Activated T-helper 17 cell treated with anti-CD3 and anti-CD28 coated beads, Interleukin-2, amount 50 U/mL, for 72 hours (primary cell): ENCODE data around the gene SMAD7. TPM values are rescaled to one million over a fixed set of nuclear protein-coding genes. Genes with fewer than 3 reads are reported as not detected.

ENCODE experiments used
- ATAC-seq: fragments of 150-1000 bp; cut with Tn5 transposase; replicated peaks from 2 replicates; pipeline ENCODE4 v1.10.0; 2021; ENCODE audit warnings: mild to moderate bottlenecking, moderate library complexity
- H3K27ac Mint-ChIP-seq: one replicate; pipeline ENCODE4 v1.8.0; 2022; ENCODE audit warnings: mixed read lengths
- H3K27me3 Mint-ChIP-seq: one replicate; pipeline ENCODE4 v1.8.0; 2022; ENCODE audit warnings: mixed read lengths
- H3K36me3 Mint-ChIP-seq: one replicate; pipeline ENCODE4 v1.8.0; 2022; ENCODE audit warnings: low read depth, mild to moderate bottlenecking, mixed read lengths
- H3K4me1 Mint-ChIP-seq: one replicate; pipeline ENCODE4 v1.8.0; 2022; ENCODE audit warnings: mixed read lengths
- H3K4me3 Mint-ChIP-seq: one replicate; pipeline ENCODE4 v1.8.0; 2022; ENCODE audit warnings: mild to moderate bottlenecking, mixed read lengths
- H3K9me3 Mint-ChIP-seq: one replicate; pipeline ENCODE4 v1.8.0; 2022; ENCODE audit warnings: mixed read lengths
- total RNA-seq, 2 donors: library from RNA; stranded (reverse); gene quantifications; one replicate each; pipeline ENCODE4 v1.2.3, GENCODE V29; 2022

Gene SMAD7
- total RNA-seq = 10 to 100 TPM; 23.4 to 40.7 TPM

DNA sequence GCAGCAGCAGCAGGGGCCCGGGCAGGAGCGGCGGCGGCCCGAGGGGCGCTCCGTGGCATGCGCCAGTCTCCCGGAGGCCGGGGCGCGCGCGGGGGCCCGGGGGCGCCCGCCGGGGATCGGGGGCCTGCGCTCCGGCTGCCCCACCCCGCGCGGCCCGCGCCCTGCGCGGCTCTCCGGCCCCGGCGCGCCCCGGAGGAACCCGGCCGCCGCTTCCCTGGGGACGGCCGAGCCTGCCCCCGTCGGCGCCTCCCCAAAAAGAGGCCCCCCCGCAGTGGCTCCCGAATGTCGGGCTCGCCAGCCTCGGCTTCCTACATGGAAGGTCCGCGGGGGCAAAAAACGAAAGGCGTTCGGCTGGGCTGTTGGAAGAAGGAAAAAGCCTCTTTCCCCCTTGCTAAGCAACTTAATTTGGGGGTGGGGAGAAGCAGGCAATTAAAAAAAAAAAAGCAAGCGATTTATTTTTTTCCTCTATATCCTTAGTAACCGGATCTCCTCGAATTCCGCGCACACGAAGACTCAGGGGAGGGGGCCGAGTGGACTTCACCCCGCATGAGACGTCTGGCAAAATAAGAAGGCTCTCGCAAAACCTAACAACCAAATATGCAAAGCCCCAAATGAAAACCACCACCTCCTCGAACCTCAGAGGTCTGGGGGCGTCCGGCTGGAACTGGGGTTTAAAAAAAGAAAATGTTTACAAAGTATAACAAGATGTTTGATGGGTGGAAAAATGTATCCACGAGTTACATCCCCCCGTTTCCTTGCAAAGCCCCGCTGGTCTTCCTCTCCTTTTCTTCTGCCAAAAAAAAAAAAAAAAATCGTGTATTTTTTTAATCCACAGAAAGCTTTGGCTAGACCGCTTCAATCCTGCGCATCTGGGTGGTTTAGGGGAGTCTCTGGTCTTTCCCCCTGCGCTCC is at the start of gene SMAD7:
SMAD7 (minus strand) TSS at position 430 of the 912 bp plus-strand sequence. CDS start 541 bp downstream, outside the sequence.
- H3K4me3 Mint-ChIP-seq = peak within 1 kb of the TSS; percentile 99
- H3K27ac Mint-ChIP-seq = peak within 1 kb of the TSS; percentile 92

DNA sequence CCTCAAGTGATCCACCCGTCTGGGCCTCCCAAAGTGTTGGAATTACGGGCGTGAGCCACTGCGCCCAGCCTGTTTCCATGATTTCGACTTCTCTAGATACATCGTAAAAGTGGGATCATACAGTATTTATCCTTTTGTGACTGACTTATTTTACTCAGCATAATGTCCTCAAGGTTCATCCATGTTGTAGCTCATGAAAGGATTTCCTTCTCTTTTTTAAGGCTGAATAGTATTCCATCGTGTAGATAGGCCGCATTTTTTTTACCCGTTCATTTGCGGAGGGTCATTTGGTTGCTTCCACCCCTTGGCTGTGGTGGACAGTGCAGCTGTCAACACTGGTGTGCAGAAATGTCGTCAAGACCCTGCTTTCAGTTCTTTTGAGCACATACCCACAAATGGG is 48.8 kb upstream of the SMAD7 start:
- peaks cover 3% of the 10 kb centered on the region for H3K4me1 Mint-ChIP-seq
- H3K27me3 Mint-ChIP-seq = no peaks in the 10 kb centered on the region
- no peaks in the 10 kb centered on the region for H3K36me3 Mint-ChIP-seq
- no peaks in the 10 kb centered on the region for H3K9me3 Mint-ChIP-seq
- no peak for ATAC-seq
- H3K4me3 Mint-ChIP-seq = no peak overlapping the region
- H3K27ac Mint-ChIP-seq = no peak overlapping the region

More for the DNA sequence above, at the start of gene SMAD7:
- H3K4me1 Mint-ChIP-seq = peaks cover 28% of the 10 kb centered on the region
- H3K36me3 Mint-ChIP-seq = peaks cover 48% of the 10 kb centered on the region
- H3K9me3 Mint-ChIP-seq = no peaks in the 10 kb centered on the region
- no peaks in the 10 kb centered on the region for H3K27me3 Mint-ChIP-seq
- ATAC-seq = no peak

DNA sequence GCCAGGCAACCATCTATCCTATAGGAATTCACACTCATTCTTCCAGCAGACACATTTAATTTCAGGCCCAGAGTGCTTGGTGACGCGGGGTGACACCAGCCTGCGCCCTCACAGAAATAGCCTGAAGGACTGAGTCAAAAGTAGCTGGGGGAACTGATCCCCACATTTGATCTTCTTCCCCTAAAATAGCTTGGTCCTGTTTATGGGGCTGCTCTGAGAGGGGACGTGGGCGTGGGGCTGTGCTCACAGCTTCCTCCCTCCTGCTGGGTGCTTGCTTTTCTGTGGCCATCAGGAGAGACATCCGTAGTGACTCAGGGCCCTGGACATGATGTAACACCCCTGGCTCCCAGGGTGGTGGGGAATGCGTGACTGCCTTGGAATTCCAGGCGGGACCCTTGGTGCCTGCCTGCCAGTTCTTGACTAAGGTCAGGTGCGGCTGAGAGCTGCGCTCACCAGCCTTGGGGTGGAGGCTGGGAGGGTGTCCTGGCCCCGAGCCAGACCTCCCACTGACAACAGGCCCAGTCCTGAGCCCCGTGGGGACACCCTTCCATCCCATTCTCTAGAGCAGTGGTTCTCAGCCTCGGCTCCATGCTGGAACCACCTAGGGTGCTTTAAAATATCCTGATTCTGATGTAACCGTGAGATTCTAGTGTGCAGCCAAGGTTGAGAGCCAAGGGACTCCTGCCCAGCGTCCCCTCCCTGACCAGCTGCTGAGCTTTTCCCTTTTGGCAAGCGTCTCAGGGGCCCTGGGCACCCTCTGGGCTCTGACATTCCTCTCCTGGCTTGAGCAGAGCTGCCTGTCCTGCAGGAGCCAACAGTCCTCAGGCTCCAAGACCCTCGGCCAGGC is 47.4 kb upstream of the SMAD7 start:
- H3K4me1 Mint-ChIP-seq = peaks cover 3% of the 10 kb centered on the region
- no peaks in the 10 kb centered on the region for H3K9me3 Mint-ChIP-seq
- H3K36me3 Mint-ChIP-seq = no peaks in the 10 kb centered on the region
- no peak for ATAC-seq
- H3K27me3 Mint-ChIP-seq = no peaks in the 10 kb centered on the region
- no peak overlapping the region for H3K4me3 Mint-ChIP-seq
- H3K27ac Mint-ChIP-seq = peak overlapping the region; percentile 66

- ATAC-seq = no peak
- Mint-ChIP-seq H3K27ac (peak overlapping the region; percentile 66), H3K36me3 (no peaks in the 10 kb centered on the region), H3K4me3 (no peak overlapping the region), H3K4me1 (peaks cover 3% of the 10 kb centered on the region), H3K9me3 (no peaks in the 10 kb centered on the region), H3K27me3 (no peaks in the 10 kb centered on the region)
Observed at GRCh38 chr18:48997681-48997984, 46.9 kb upstream of the SMAD7 start.

DNA sequence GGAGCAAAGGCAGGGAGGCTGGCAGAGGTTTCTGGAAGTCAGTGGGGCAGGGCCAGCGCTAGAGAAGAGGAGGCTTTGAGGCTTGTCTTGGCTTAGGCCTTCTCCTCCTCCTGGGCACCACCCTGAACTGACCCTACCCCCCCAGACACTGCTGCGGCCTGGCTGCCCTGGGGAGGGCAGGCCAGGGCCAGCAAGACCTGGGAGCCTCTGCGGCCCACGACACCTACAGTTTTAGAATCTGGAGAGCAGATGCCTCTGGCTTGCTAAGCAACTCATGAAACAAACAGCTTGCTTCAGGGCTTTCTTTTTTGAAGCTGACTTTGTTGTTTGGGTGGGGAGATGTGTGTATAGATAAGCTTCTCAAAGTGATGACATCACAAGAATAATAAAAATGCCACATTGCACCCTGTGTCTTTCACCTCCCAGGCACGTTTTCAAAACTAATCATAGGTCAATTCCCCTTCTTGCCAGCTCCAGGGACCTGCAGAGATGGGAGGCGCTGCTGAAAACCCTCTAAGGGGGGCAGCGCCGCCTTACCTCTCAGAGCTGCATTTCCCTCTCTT is 46.2 kb upstream of the SMAD7 start:
- Mint-ChIP-seq H3K4me1 (peaks cover 3% of the 10 kb centered on the region), H3K9me3 (no peaks in the 10 kb centered on the region), H3K27me3 (no peaks in the 10 kb centered on the region), H3K27ac (peak overlapping the region; percentile 66), H3K4me3 (no peak overlapping the region), H3K36me3 (no peaks in the 10 kb centered on the region)
- peak; percentile 78 for ATAC-seq

- Mint-ChIP-seq H3K4me3 (no peak overlapping the region), H3K36me3 (no peaks in the 10 kb centered on the region)
- no peak for ATAC-seq
Observed at GRCh38 chr18:48996041-48996440, 45.3 kb upstream of the SMAD7 start.

GRCh38 chr18:48994926-48995835 is 44.4 kb upstream of the SMAD7 start:
- H3K27me3 Mint-ChIP-seq = no peaks in the 10 kb centered on the region
- H3K9me3 Mint-ChIP-seq = no peaks in the 10 kb centered on the region
- H3K4me1 Mint-ChIP-seq = peaks cover 3% of the 10 kb centered on the region
- H3K27ac Mint-ChIP-seq = no peak overlapping the region
- H3K4me3 Mint-ChIP-seq = no peak overlapping the region
- no peak for ATAC-seq
- H3K36me3 Mint-ChIP-seq = no peaks in the 10 kb centered on the region

More at GRCh38 chr18:48996041-48996440, 45.3 kb upstream of the SMAD7 start:
- no peaks in the 10 kb centered on the region for H3K27me3 Mint-ChIP-seq
- H3K9me3 Mint-ChIP-seq = no peaks in the 10 kb centered on the region
- H3K27ac Mint-ChIP-seq = no peak overlapping the region
- peaks cover 3% of the 10 kb centered on the region for H3K4me1 Mint-ChIP-seq

DNA sequence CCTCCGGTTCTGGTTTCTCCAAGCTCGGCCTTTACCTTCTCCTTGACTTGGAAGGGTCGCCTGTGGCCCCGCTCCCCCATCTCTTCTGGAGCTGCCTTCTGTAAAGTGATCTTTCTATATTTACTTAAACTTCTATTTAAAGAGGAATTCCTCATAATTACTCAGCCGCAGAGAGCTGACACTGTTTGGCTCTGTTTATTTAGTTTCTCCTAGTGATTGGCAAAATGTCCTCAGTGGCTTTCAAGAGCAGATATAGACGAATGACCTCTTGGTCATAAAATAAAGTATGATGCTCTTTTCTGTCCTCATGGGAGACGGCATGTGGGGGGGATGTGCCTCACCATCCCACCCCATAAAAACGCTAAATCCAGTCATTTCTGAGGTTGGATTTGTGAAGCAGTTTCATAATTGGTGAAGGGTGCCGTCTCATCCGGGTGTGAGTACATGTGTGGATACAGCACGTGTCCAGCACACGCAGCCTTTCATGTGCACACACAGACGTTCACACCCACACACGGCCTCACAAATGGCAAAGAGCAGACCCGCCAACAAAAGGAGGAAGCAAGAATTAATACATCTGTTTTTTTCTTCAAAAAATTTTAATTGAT is 43.4 kb upstream of the SMAD7 start:
- no peaks in the 10 kb centered on the region for H3K27me3 Mint-ChIP-seq
- H3K4me3 Mint-ChIP-seq = no peak overlapping the region
- no peaks in the 10 kb centered on the region for H3K36me3 Mint-ChIP-seq
- no peak for ATAC-seq
- no peaks in the 10 kb centered on the region for H3K9me3 Mint-ChIP-seq
- H3K4me1 Mint-ChIP-seq = peaks cover 3% of the 10 kb centered on the region
- peak overlapping the region; percentile 54 for H3K27ac Mint-ChIP-seq

- H3K9me3 Mint-ChIP-seq = no peaks in the 10 kb centered on the region
- no peak overlapping the region for H3K27ac Mint-ChIP-seq
- H3K36me3 Mint-ChIP-seq = no peaks in the 10 kb centered on the region
- H3K4me1 Mint-ChIP-seq = peaks cover 3% of the 10 kb centered on the region
- no peaks in the 10 kb centered on the region for H3K27me3 Mint-ChIP-seq
- ATAC-seq = no peak
- no peak overlapping the region for H3K4me3 Mint-ChIP-seq
Observed at GRCh38 chr18:48993586-48993985, 42.8 kb upstream of the SMAD7 start.

DNA sequence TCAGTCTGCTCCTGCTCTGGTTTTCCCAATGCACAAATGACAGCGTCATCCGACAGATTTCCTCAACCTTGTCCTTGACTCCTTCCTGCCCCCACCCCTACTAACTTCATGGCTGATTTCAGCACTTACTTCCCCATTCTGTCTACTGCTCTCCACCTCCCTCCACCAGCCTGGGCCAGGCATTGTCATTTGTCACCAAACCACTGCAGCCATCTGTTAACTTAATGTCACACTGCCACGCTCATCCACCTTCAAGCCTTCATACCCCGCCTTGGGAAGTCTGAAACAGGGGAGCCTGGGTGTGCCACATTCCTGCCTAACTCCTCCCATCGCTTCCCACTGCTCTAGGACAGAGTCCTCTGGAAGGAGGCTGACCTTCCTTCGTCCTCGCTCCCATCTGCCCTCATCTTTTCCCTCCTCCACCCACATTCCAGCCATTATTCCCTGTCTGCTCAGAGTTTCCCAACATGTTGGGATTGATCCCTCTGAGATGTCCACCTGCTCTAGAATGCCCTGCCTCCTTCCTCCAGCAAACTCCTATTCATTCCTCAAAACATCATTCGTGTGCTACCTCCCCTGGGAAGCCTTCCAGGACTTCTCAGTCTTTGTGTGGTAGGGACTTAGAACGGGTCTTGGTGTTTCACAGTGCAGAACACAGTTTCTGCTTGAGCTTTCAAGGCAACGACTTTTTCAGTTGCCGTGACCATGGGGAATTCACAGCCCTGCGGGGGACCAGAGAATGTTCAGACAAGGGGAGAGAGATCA is 42.2 kb upstream of the SMAD7 start:
- Mint-ChIP-seq H3K27ac (peak overlapping the region; percentile 18), H3K27me3 (no peaks in the 10 kb centered on the region), H3K4me1 (peaks cover 3% of the 10 kb centered on the region), H3K36me3 (no peaks in the 10 kb centered on the region), H3K9me3 (no peaks in the 10 kb centered on the region), H3K4me3 (no peak overlapping the region)
- ATAC-seq = no peak

DNA sequence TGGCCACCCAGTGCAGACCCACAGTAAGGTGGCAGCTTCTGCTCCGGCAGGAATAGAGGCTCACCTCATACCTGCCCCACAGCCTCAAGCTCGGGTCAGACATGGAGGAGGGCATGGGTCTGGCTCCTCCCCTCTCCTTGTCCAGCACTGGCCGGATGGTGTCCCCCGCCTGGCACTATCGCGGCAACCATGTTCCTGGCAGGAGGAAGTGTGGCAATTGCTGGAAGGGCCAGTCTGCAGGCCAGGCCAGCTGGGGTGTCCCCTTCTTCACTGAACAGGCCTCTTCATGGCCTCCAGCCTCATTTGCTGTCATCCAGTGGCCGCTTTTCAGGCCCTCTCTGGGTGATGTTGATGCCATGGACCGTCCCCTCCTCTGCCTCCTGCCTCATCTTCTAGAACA is 41.4 kb upstream of the SMAD7 start:
- Mint-ChIP-seq H3K27me3 (no peaks in the 10 kb centered on the region), H3K27ac (no peak overlapping the region), H3K9me3 (no peaks in the 10 kb centered on the region), H3K4me1 (no peaks in the 10 kb centered on the region), H3K4me3 (no peak overlapping the region), H3K36me3 (no peaks in the 10 kb centered on the region)
- ATAC-seq = no peak

GRCh38 chr18:48991676-48992075 is 40.9 kb upstream of the SMAD7 start:
- H3K27me3 Mint-ChIP-seq = no peaks in the 10 kb centered on the region
- no peak for ATAC-seq
- H3K4me1 Mint-ChIP-seq = no peaks in the 10 kb centered on the region
- H3K9me3 Mint-ChIP-seq = no peaks in the 10 kb centered on the region
- no peaks in the 10 kb centered on the region for H3K36me3 Mint-ChIP-seq
- no peak overlapping the region for H3K4me3 Mint-ChIP-seq
- no peak overlapping the region for H3K27ac Mint-ChIP-seq

DNA sequence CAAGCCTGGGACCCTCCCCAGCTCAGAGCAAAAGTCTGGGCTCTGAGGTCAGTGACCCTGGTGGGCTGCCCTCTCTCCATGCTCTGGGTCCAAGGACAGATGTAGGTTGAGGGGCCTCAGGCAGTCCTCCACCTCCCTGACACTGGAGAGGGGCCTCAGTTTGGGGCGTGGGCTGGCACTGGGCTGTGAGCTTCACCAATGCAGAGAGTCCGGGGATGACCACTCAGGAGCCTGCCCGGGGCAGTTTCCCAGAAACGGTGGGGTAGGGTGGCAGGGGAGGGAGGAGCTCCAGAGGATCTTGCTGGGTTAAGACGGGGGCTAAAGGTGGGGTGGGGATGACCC is 40.5 kb upstream of the SMAD7 start:
- H3K4me1 Mint-ChIP-seq = no peaks in the 10 kb centered on the region
- H3K4me3 Mint-ChIP-seq = no peak overlapping the region
- H3K9me3 Mint-ChIP-seq = no peaks in the 10 kb centered on the region
- no peaks in the 10 kb centered on the region for H3K27me3 Mint-ChIP-seq
- H3K27ac Mint-ChIP-seq = no peak overlapping the region
- ATAC-seq = no peak
- H3K36me3 Mint-ChIP-seq = no peaks in the 10 kb centered on the region
